ACC112 (cell line): ENCODE measurements around the gene LDB3.
"Not testable (repeated sequence)": the region's sequence is repeated elsewhere in the genome, so short reads cannot be mapped to it uniquely, and the experiment has no call there.

ENCODE experiments used
- H2AFZ ChIP-seq: fragments of 200-600 bp; sonication (generic); one replicate; pipeline ENCODE4 v1.6.0; 2017; ENCODE audit warnings: antibody characterized with exemption, low read length; ENCODE audit not compliant: unreplicated experiment
- H3K27ac ChIP-seq: fragments of 200-600 bp; sonication (generic); 2 replicates; pipeline ENCODE4 v1.5.1; 2014; ENCODE audit warnings: low read depth, mild to moderate bottlenecking, antibody characterized with exemption, low read length, moderate library complexity
- H3K27me3 ChIP-seq: fragments of 200-600 bp; sonication (generic); 2 replicates; pipeline ENCODE4 v1.6.1; 2014; ENCODE audit warnings: mild to moderate bottlenecking, antibody characterized with exemption, low read length, moderate library complexity, mixed read lengths; ENCODE audit not compliant: insufficient read depth
- H3K36me3 ChIP-seq: fragments of 200-600 bp; sonication (generic); 2 replicates; pipeline ENCODE4 v1.6.1; 2016; ENCODE audit warnings: mild to moderate bottlenecking, antibody characterized with exemption, low read length, moderate library complexity, mixed read lengths; ENCODE audit not compliant: insufficient read depth
- H3K4me1 ChIP-seq: fragments of 200-600 bp; sonication (generic); one replicate; pipeline ENCODE4 v1.6.1; 2016; ENCODE audit warnings: low read length, mixed read lengths; ENCODE audit not compliant: insufficient read depth, unreplicated experiment, control insufficient read depth
- H3K4me3 ChIP-seq: fragments of 200-600 bp; sonication (generic); 2 replicates; pipeline ENCODE4 v1.5.1; 2014; ENCODE audit warnings: mild to moderate bottlenecking, low read depth, low read length
- H3K79me2 ChIP-seq: fragments of 200-600 bp; sonication (generic); one replicate; pipeline ENCODE4 v1.6.0; 2016; ENCODE audit warnings: low read length; ENCODE audit not compliant: control insufficient read depth, unreplicated experiment, insufficient read depth

LDB3 gene

GRCh38 chr10:86644152-86644793 is 24.0 kb upstream of the LDB3 start:
- no peak overlapping the region for H3K27ac ChIP-seq
- H3K4me1 ChIP-seq: peaks cover 35% of the 10 kb centered on the region
- no peak overlapping the region for H2AFZ ChIP-seq

GRCh38 chr10:86644794-86645445 is 23.4 kb upstream of the LDB3 start:
- no peak overlapping the region for H2AFZ ChIP-seq

More at GRCh38 chr10:86644152-86644793, 24.0 kb upstream of the LDB3 start:
- H3K36me3 ChIP-seq: no peaks in the 10 kb centered on the region
- no peak overlapping the region for H3K4me3 ChIP-seq
- H3K27me3 ChIP-seq: no peaks in the 10 kb centered on the region
- no peaks in the 10 kb centered on the region for H3K79me2 ChIP-seq

GRCh38 chr10:86645621-86646165 is 22.6 kb upstream of the LDB3 start:
- not testable (repeated sequence) for H3K36me3 ChIP-seq, H3K27me3 ChIP-seq, H3K79me2 ChIP-seq, H2AFZ ChIP-seq, H3K4me3 ChIP-seq, H3K27ac ChIP-seq
- peaks cover 40% of the 10 kb centered on the region for H3K4me1 ChIP-seq

More at GRCh38 chr10:86644794-86645445, 23.4 kb upstream of the LDB3 start:
- Histone ChIP-seq H3K4me1 (peaks cover 40% of the 10 kb centered on the region), H3K4me3 (no peak overlapping the region), H3K36me3 (no peaks in the 10 kb centered on the region), H3K79me2 (no peaks in the 10 kb centered on the region), H3K27me3 (no peaks in the 10 kb centered on the region), H3K27ac (no peak overlapping the region)

- Histone ChIP-seq H3K27me3 (no peaks in the 10 kb centered on the region), H2AFZ (no peak overlapping the region), H3K4me3 (no peak overlapping the region), H3K79me2 (no peaks in the 10 kb centered on the region), H3K27ac (no peak overlapping the region), H3K36me3 (no peaks in the 10 kb centered on the region), H3K4me1 (peaks cover 40% of the 10 kb centered on the region)
Measured at GRCh38 chr10:86646532-86646931, 21.8 kb upstream of the LDB3 start.

- H2AFZ ChIP-seq: no peak overlapping the region
- no peaks in the 10 kb centered on the region for H3K79me2 ChIP-seq
- H3K4me1 ChIP-seq: peaks cover 40% of the 10 kb centered on the region
- no peaks in the 10 kb centered on the region for H3K27me3 ChIP-seq
- H3K27ac ChIP-seq: no peak overlapping the region
- no peak overlapping the region for H3K4me3 ChIP-seq
- no peaks in the 10 kb centered on the region for H3K36me3 ChIP-seq
Measured at GRCh38 chr10:86646933-86647332, 21.4 kb upstream of the LDB3 start.

- Histone ChIP-seq H3K4me1 (peaks cover 36% of the 10 kb centered on the region), H2AFZ (no peak overlapping the region), H3K36me3 (no peaks in the 10 kb centered on the region), H3K27ac (no peak overlapping the region), H3K4me3 (no peak overlapping the region), H3K27me3 (no peaks in the 10 kb centered on the region), H3K79me2 (no peaks in the 10 kb centered on the region)
Measured at GRCh38 chr10:86647773-86648703, 20.3 kb upstream of the LDB3 start.

GRCh38 chr10:86648704-86649427 is 19.4 kb upstream of the LDB3 start:
- Histone ChIP-seq H3K36me3 (no peaks in the 10 kb centered on the region), H3K79me2 (no peaks in the 10 kb centered on the region), H2AFZ (peak overlapping the region; percentile 3), H3K4me1 (peaks cover 28% of the 10 kb centered on the region), H3K27ac (no peak overlapping the region), H3K27me3 (no peaks in the 10 kb centered on the region), H3K4me3 (no peak overlapping the region)

- Histone ChIP-seq H3K36me3 (no peaks in the 10 kb centered on the region), H2AFZ (no peak overlapping the region), H3K4me1 (peaks cover 21% of the 10 kb centered on the region), H3K27me3 (no peaks in the 10 kb centered on the region), H3K4me3 (no peak overlapping the region), H3K27ac (no peak overlapping the region), H3K79me2 (no peaks in the 10 kb centered on the region)
Measured at GRCh38 chr10:86649471-86650150, 18.7 kb upstream of the LDB3 start.

- no peaks in the 10 kb centered on the region for H3K36me3 ChIP-seq
- H2AFZ ChIP-seq: no peak overlapping the region
- H3K27me3 ChIP-seq: no peaks in the 10 kb centered on the region
- H3K4me1 ChIP-seq: peaks cover 20% of the 10 kb centered on the region
- no peaks in the 10 kb centered on the region for H3K79me2 ChIP-seq
- H3K27ac ChIP-seq: no peak overlapping the region
- no peak overlapping the region for H3K4me3 ChIP-seq
Measured at GRCh38 chr10:86650151-86650550, 18.2 kb upstream of the LDB3 start.
